Fibroblast of pulmonary artery (primary cell): ENCODE data around the gene CTIF.
"Not testable (repeated sequence)": the region's sequence is repeated elsewhere in the genome, so short reads cannot be mapped to it uniquely, and the experiment has no call there.

Source experiments
- DNase-seq: peaks from one replicate; pipeline ENCODE4 v3.0.0-alpha.2; 2010; ENCODE audit warnings: low read depth
- H3K4me3 ChIP-seq: replicated peaks from 2 replicates; pipeline ENCODE4 v1.5.1; 2011; ENCODE audit warnings: low read depth, mild to moderate bottlenecking, control low read depth, low read length, moderate library complexity
- CTCF ChIP-seq: IDR thresholded peaks from 2 replicates; pipeline ENCODE4 v1.5.1; 2011; ENCODE audit warnings: mild to moderate bottlenecking, control low read depth, low read length, inconsistent platforms; ENCODE audit errors: missing control alignments

CTIF gene

GRCh38 chr18:48709371-48710062, 170.7 kb downstream of the CTIF start:
- H3K4me3 ChIP-seq: no peak overlapping the region
- no peak for DNase-seq
- TF ChIP-seq CTCF: no peak

GRCh38 chr18:48711651-48712486, 173.0 kb downstream of the CTIF start:
- no peak overlapping the region for H3K4me3 ChIP-seq
- TF ChIP-seq CTCF: peak; percentile 72
- DNase-seq: peak; percentile 70

- no peak for TF ChIP-seq CTCF
- peak; percentile 67 for DNase-seq
- no peak overlapping the region for H3K4me3 ChIP-seq
These were observed 174.5 kb downstream of the CTIF start for GRCh38 chr18:48713309-48713708.

GRCh38 chr18:48714873-48715272, 176.0 kb downstream of the CTIF start:
- TF ChIP-seq CTCF: no peak
- H3K4me3 ChIP-seq: no peak overlapping the region
- no peak for DNase-seq

- no peak for DNase-seq
- H3K4me3 ChIP-seq: no peak overlapping the region
- no peak for TF ChIP-seq CTCF
These were observed 177.0 kb downstream of the CTIF start for GRCh38 chr18:48715711-48716361.

GRCh38 chr18:48717227-48717626, 178.4 kb downstream of the CTIF start:
- not testable (repeated sequence) for H3K4me3 ChIP-seq, DNase-seq

GRCh38 chr18:48718251-48718959, 179.6 kb downstream of the CTIF start:
- no peak for DNase-seq
- no peak for TF ChIP-seq CTCF

More at GRCh38 chr18:48718251-48718959, 179.6 kb downstream of the CTIF start:
- no peak overlapping the region for H3K4me3 ChIP-seq
